IMR-90 (cell line): Measurements from ENCODE around the gene SLC66A2. TPM values are rescaled to one million over a fixed set of nuclear protein-coding genes. Genes with fewer than 3 reads are reported as not detected.

ENCODE experiments used
- ATAC-seq: fragments of 200-7000 bp; cut with Tn5 transposase; 2 replicates; pipeline ENCODE4 v1.9.1; 2020; ENCODE audit warnings: low read depth, mild to moderate bottlenecking, moderate library complexity
- BruUV-seq: library from RNA; stranded (reverse); fragments of 400-500 nt; replicated peaks from 2 replicates; lab custom pipeline; 2021; lab: Mats Ljungman, UMichigan
- CTCF ChIA-PET: fragments of 300-600 bp; formaldehyde crosslinking; extraction: SDS; loops from one replicate; lab custom pipeline; 2021; ENCODE audit warnings: antibody characterized with exemption; lab: Yijun Ruan, JAX
- POLR2A ChIA-PET: fragments of 300-600 bp; sonication (Branson Sonifier 250); formaldehyde crosslinking; loops from one replicate; lab custom pipeline; 2022; ENCODE audit warnings: antibody characterized with exemption; ENCODE audit not compliant: unreplicated experiment; lab: Charles Lee
- DNase-seq: peaks from one replicate; pipeline ENCODE4 v3.0.0; 2013
- H2AFZ ChIP-seq: replicated peaks from 2 replicates; pipeline ENCODE3; 2013; ENCODE audit warnings: low read length, mild to moderate bottlenecking; ENCODE audit not compliant: poor library complexity
- H2AK5ac ChIP-seq: 2 replicates; pipeline ENCODE4 v1.6.1; 2013; ENCODE audit warnings: low read depth, low read length, inconsistent platforms
- H2AK9ac ChIP-seq: replicated peaks from 2 replicates; pipeline ENCODE3; 2013; ENCODE audit warnings: mild to moderate bottlenecking, low read depth, low read length, moderate library complexity; ENCODE audit not compliant: poor library complexity
- H2BK120ac ChIP-seq: 2 replicates; pipeline ENCODE4 v1.6.1; 2013; ENCODE audit warnings: low read depth, low read length, inconsistent platforms
- H2BK15ac ChIP-seq: 3 replicates; pipeline ENCODE4 v1.6.1; 2013; ENCODE audit warnings: low read depth, low read length, inconsistent platforms
- H2BK20ac ChIP-seq: 2 replicates; pipeline ENCODE4 v1.6.1; 2013; ENCODE audit warnings: low read depth, mild to moderate bottlenecking, inconsistent platforms, low read length, moderate library complexity
- H2BK5ac ChIP-seq: 2 replicates; pipeline ENCODE4 v1.6.1; 2013; ENCODE audit warnings: mild to moderate bottlenecking, low read depth, low read length, inconsistent platforms; ENCODE audit not compliant: poor library complexity, severe bottlenecking
- H3K14ac ChIP-seq: replicated peaks from 2 replicates; pipeline ENCODE4 v1.6.1; 2013; ENCODE audit warnings: low read depth, low read length, inconsistent platforms
- H3K18ac ChIP-seq: 2 replicates; pipeline ENCODE4 v1.6.1; 2013; ENCODE audit warnings: low read depth, low read length, control low read depth
- H3K23ac ChIP-seq: 2 replicates; pipeline ENCODE4 v1.6.1; 2013; ENCODE audit warnings: low read depth, low read length, inconsistent platforms
- H3K27ac ChIP-seq: 2 replicates; pipeline ENCODE4 v1.5.1; 2013; ENCODE audit warnings: mild to moderate bottlenecking, control low read depth, low read length; ENCODE audit not compliant: insufficient read depth
- H3K27me3 ChIP-seq: 2 replicates; pipeline ENCODE4 v1.6.1; 2013; ENCODE audit warnings: low read length; ENCODE audit not compliant: control insufficient read depth, insufficient read depth
- H3K36me3 ChIP-seq: 2 replicates; pipeline ENCODE4 v1.6.1; 2013; ENCODE audit warnings: low read length, mixed read lengths; ENCODE audit not compliant: control insufficient read depth, insufficient read depth
- H3K4ac ChIP-seq: 2 replicates; pipeline ENCODE4 v1.6.1; 2013; ENCODE audit warnings: low read depth, low read length, inconsistent platforms
- H3K4me1 ChIP-seq: 2 replicates; pipeline ENCODE4 v1.6.1; 2013; ENCODE audit warnings: low read length, mixed read lengths; ENCODE audit not compliant: control insufficient read depth, insufficient read depth
- H3K4me2 ChIP-seq: 2 replicates; pipeline ENCODE4 v1.6.1; 2013; ENCODE audit warnings: low read depth, mild to moderate bottlenecking, control low read depth, low read length, moderate library complexity
- H3K4me3 ChIP-seq: 2 replicates; pipeline ENCODE4 v1.5.1; 2013; ENCODE audit warnings: low read depth, mild to moderate bottlenecking, control low read depth, low read length, moderate library complexity; ENCODE audit not compliant: insufficient read depth
- H3K56ac ChIP-seq: 2 replicates; pipeline ENCODE4 v1.6.1; 2013; ENCODE audit warnings: low read length, inconsistent platforms; ENCODE audit not compliant: insufficient read depth; ENCODE audit errors: extremely low read depth
- H3K79me1 ChIP-seq, 2 experiments: 2 replicates each; pipeline ENCODE4 v1.6.1; 2013; ENCODE audit warnings: low read length in 2 of 2, inconsistent platforms in 1 of 2, low read depth in 1 of 2
- H3K9ac ChIP-seq: 2 replicates; pipeline ENCODE4 v1.6.1; 2013; ENCODE audit warnings: low read depth, low read length, control low read depth
- H3K9me1 ChIP-seq: 2 replicates; pipeline ENCODE4 v1.6.1; 2013; ENCODE audit warnings: low read length, inconsistent platforms; ENCODE audit not compliant: insufficient read depth
- H3K9me3 ChIP-seq: 2 replicates; pipeline ENCODE4 v1.6.1; 2013; ENCODE audit warnings: low read length; ENCODE audit not compliant: control insufficient read depth, insufficient read depth
- H4K20me1 ChIP-seq: 2 replicates; pipeline ENCODE4 v1.6.1; 2013; ENCODE audit warnings: low read length, inconsistent platforms; ENCODE audit not compliant: insufficient read depth
- H4K5ac ChIP-seq: 2 replicates; pipeline ENCODE4 v1.6.1; 2013; ENCODE audit warnings: mild to moderate bottlenecking, low read depth, low read length, control low read depth
- H4K8ac ChIP-seq, 2 experiments: 2 replicates each; pipeline ENCODE4 v1.6.1; 2013; ENCODE audit warnings: low read depth in 2 of 2, low read length in 2 of 2, control low read depth in 1 of 2, inconsistent platforms in 1 of 2
- H4K91ac ChIP-seq: 2 replicates; pipeline ENCODE4 v1.6.1; 2013; ENCODE audit warnings: low read depth, low read length, inconsistent platforms; ENCODE audit not compliant: insufficient read depth
- BHLHE40 ChIP-seq: fragments of 150-350 bp; IDR thresholded peaks from 2 replicates; pipeline ENCODE4 v1.6.1; 2016; ENCODE audit warnings: mild to moderate bottlenecking, low read depth, low read length
- CEBPB ChIP-seq: IDR thresholded peaks from 2 replicates; pipeline ENCODE4 v1.6.1; 2012; ENCODE audit warnings: low read depth, low read length, improper control_type of control experiment
- CHD1 ChIP-seq: IDR thresholded peaks from 2 replicates; pipeline ENCODE4 v1.6.1; 2012; ENCODE audit warnings: low read depth, low read length, improper control_type of control experiment
- MXI1 ChIP-seq: IDR thresholded peaks from 2 replicates; pipeline ENCODE4 v1.6.1; 2012; ENCODE audit warnings: low read depth, mild to moderate bottlenecking, low read length, moderate library complexity, borderline replicate concordance
- NFE2L2 ChIP-seq: fragments of 150-350 bp; IDR thresholded peaks from 2 replicates; pipeline ENCODE4 v1.6.1; 2016; ENCODE audit warnings: low read depth, mild to moderate bottlenecking, low read length
- POLR2A ChIP-seq: IDR thresholded peaks from 2 replicates; pipeline ENCODE4 v1.6.1; 2012; ENCODE audit warnings: mild to moderate bottlenecking, low read depth, low read length
- RAD21 ChIP-seq: IDR thresholded peaks from 2 replicates; pipeline ENCODE4 v1.6.1; 2012; ENCODE audit warnings: low read length, improper control_type of control experiment
- USF2 ChIP-seq: fragments of 150-350 bp; IDR thresholded peaks from 2 replicates; pipeline ENCODE4 v1.6.1; 2017; ENCODE audit warnings: mild to moderate bottlenecking, antibody characterized with exemption, low read length, low read depth
- WGBS, 2 experiments: methylation state at CpG; one replicate each; pipeline versions ENCODE4 v1.1.5 to v1.1.7; 2013; ENCODE audit warnings: missing lambda C conversion rate in 2 of 2; ENCODE audit not compliant: insufficient read length in 1 of 2; ENCODE audit errors: extremely low coverage in 2 of 2; 5-methylcytosine and 5-hydroxymethylcytosine counted together
- dilution Hi-C: fragments of 300-500 bp; cut with HindIII; formaldehyde crosslinking; loops from one replicate; pipeline ENCODE4 v1.14.3; 2018; ENCODE audit warnings: low sequenced_read_pairs; ENCODE audit not compliant: unreplicated experiment
- in situ Hi-C: fragments of 300-500 bp; cut with MboI; formaldehyde crosslinking; loops from 3 replicates; pipeline ENCODE4 v1.14.3; 2019; ENCODE audit warnings: low sequenced_read_pairs, inconsistent platforms, mixed read lengths
- intact Hi-C: fragments of 100-400 bp; cut with micrococcal nuclease; formaldehyde crosslinking; loops from 2 replicates; pipeline ENCODE4 v1.10.0; 2022
- polyA plus RNA-seq, 3 experiments: library from polyadenylated mRNA; depleted of rRNA; stranded (reverse); fragments of >200 nt; gene quantifications; 2 replicates each; pipeline ENCODE4 v1.2.3, GENCODE V29; 2012; ENCODE audit warnings: low replicate concordance in 1 of 3
- total RNA-seq: library from RNA; depleted of rRNA; stranded (reverse); fragments of >200 nt; gene quantifications from 2 replicates; pipeline ENCODE4 v1.2.3, GENCODE V29; 2012
- TF ChIP-seq, protein P1 (sequence below): conservative IDR thresholded peaks from 2 replicates; pipeline ENCODE4 v1.5.1; 2012; ENCODE audit warnings: mild to moderate bottlenecking, low read depth, low read length, improper control_type of control experiment

SLC66A2 gene
- total and polyA plus RNA-seq, 2 of the 4 experiments (the other 2 are of a cell fraction) = 17.6 to 23.5 TPM

GRCh38 chr18:79985172-79985571, 33.7 kb upstream of the SLC66A2 start:
- 88% methylated on average over 8 of the region's 12 CpGs; no CpG with 5 or more reads in 1 of the 2 experiments for WGBS, 2 experiments
- in situ Hi-C loops = no loop called here

More at GRCh38 chr18:79985172-79985571, 33.7 kb upstream of the SLC66A2 start:
- Histone ChIP-seq H2AK5ac (no peak overlapping the region), H2BK5ac (no peak overlapping the region), H4K20me1 (peaks cover 78% of the 10 kb centered on the region), H3K23ac (no peak overlapping the region), H2BK120ac (no peak overlapping the region), H3K27ac (no peak overlapping the region), H3K4me3 (no peak overlapping the region), H3K36me3 (peaks cover 14% of the 10 kb centered on the region), H3K4ac (no peak overlapping the region), H3K4me1 (peaks cover 14% of the 10 kb centered on the region), H4K5ac (no peak overlapping the region), H2BK15ac (no peak overlapping the region), H3K79me1 (peaks cover 18 to 67% of the 10 kb centered on the region in 2 experiments), H3K9me1 (peaks cover 17% of the 10 kb centered on the region), H3K4me2 (no peak overlapping the region; the same call in 1 of the 2 replicates), H2BK20ac (no peak overlapping the region), H3K14ac (no peak overlapping the region), H4K91ac (no peak overlapping the region), H3K9ac (no peak overlapping the region), H3K18ac (no peak overlapping the region), H3K9me3 (no peaks in the 10 kb centered on the region), H4K8ac (no peak overlapping the region), H2AK9ac (no peak overlapping the region), H3K27me3 (no peaks in the 10 kb centered on the region), H3K56ac (no peak overlapping the region), H2AFZ (no peak overlapping the region)
- ATAC-seq = no peak
- ChIA-PET CTCF (interaction anchor here (0.6 kb wide), 2 partner anchors 20 to 263 kb away, joined by 5 to 6 read pairs; no protein-coding TSS in a partner anchor), POLR2A (no interaction called here)
- intact Hi-C loops (loop anchor here (5.0 kb wide), 1 partner anchor 147 kb away; no protein-coding TSS in a partner anchor), dilution Hi-C loops (no loop called here)
- no peak for TF ChIP-seq CEBPB
- no peak for TF ChIP-seq POLR2A
- TF ChIP-seq, protein P1, sequence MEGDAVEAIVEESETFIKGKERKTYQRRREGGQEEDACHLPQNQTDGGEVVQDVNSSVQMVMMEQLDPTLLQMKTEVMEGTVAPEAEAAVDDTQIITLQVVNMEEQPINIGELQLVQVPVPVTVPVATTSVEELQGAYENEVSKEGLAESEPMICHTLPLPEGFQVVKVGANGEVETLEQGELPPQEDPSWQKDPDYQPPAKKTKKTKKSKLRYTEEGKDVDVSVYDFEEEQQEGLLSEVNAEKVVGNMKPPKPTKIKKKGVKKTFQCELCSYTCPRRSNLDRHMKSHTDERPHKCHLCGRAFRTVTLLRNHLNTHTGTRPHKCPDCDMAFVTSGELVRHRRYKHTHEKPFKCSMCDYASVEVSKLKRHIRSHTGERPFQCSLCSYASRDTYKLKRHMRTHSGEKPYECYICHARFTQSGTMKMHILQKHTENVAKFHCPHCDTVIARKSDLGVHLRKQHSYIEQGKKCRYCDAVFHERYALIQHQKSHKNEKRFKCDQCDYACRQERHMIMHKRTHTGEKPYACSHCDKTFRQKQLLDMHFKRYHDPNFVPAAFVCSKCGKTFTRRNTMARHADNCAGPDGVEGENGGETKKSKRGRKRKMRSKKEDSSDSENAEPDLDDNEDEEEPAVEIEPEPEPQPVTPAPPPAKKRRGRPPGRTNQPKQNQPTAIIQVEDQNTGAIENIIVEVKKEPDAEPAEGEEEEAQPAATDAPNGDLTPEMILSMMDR = no peak
- TF ChIP-seq CHD1 = no peak
- TF ChIP-seq RAD21 = no peak
- no peak for TF ChIP-seq USF2
- TF ChIP-seq BHLHE40 = no peak
- no peak for TF ChIP-seq NFE2L2
- no peak for TF ChIP-seq MXI1
- DNase-seq = no peak
- BruUV-seq = no TSS peak
